Liver (tissue), 9 donors: ENCODE data around the gene HDAC10. TPM values are rescaled to one million over a fixed set of nuclear protein-coding genes. Genes with fewer than 3 reads are reported as not detected.

Source experiments
- DNase-seq: peaks from one replicate; pipeline ENCODE4 v3.0.0-alpha.2; 2017; ENCODE audit warnings: low spot score
- H3K27ac ChIP-seq, 2 donors: one replicate each; pipeline ENCODE4 v1.7.0; 2013; ENCODE audit warnings: inconsistent platforms in 2 of 2, low read length in 2 of 2, control low read depth in 1 of 2, low read depth in 1 of 2, mild to moderate bottlenecking in 1 of 2
- H3K27me3 ChIP-seq, 4 donors: one replicate each; pipeline versions ENCODE4 v1.6.1 to v1.7.0; 2013; ENCODE audit warnings: low read length in 3 of 4, inconsistent platforms in 1 of 4, mild to moderate bottlenecking in 1 of 4, moderate library complexity in 1 of 4; ENCODE audit not compliant: control insufficient read depth in 4 of 4, insufficient read depth in 4 of 4
- H3K36me3 ChIP-seq, 4 donors: one replicate each; pipeline versions ENCODE4 v1.6.1 to v1.7.0; 2013; ENCODE audit warnings: low read length in 3 of 4, mild to moderate bottlenecking in 3 of 4, low read depth in 1 of 4, moderate library complexity in 1 of 4; ENCODE audit not compliant: control insufficient read depth in 4 of 4, insufficient read depth in 3 of 4
- H3K4me1 ChIP-seq, 4 donors: one replicate each; pipeline versions ENCODE4 v1.6.1 to v1.7.0; 2013; ENCODE audit warnings: low read length in 3 of 4, mild to moderate bottlenecking in 3 of 4, moderate library complexity in 1 of 4; ENCODE audit not compliant: control insufficient read depth in 4 of 4, insufficient read depth in 4 of 4
- H3K4me3 ChIP-seq, 3 donors: one replicate each; pipeline versions ENCODE4 v1.6.1 to v1.7.0; 2013; ENCODE audit warnings: low read length in 3 of 3, control low read depth in 1 of 3, low read depth in 1 of 3, mild to moderate bottlenecking in 1 of 3
- H3K9ac ChIP-seq, 2 donors: one replicate each; pipeline ENCODE4 v1.7.0; 2013; ENCODE audit warnings: low read length in 2 of 2, mild to moderate bottlenecking in 2 of 2, moderate library complexity in 2 of 2, control low read depth in 1 of 2, low read depth in 1 of 2
- H3K9me3 ChIP-seq, 4 donors: one replicate each; pipeline versions ENCODE4 v1.6.1 to v1.7.0; 2013; ENCODE audit warnings: low read length in 3 of 4; ENCODE audit not compliant: control insufficient read depth in 4 of 4
- ATF3 ChIP-seq: IDR thresholded peaks from 2 replicates; pipeline ENCODE4 v1.6.1; 2016; ENCODE audit warnings: antibody characterized with exemption
- CTCF ChIP-seq: fragments of 150-350 bp; IDR thresholded peaks from 2 replicates; pipeline ENCODE4 v1.5.1; 2017; ENCODE audit warnings: improper control_type of control experiment, low read depth, low read length; ENCODE audit not compliant: missing input control
- EGR1 ChIP-seq, 2 donors: IDR thresholded peaks; 2 replicates each; pipeline ENCODE4 v1.6.1; 2016 to 2018; ENCODE audit warnings: antibody characterized with exemption in 2 of 2, low read depth in 2 of 2
- FOXA1 ChIP-seq: IDR thresholded peaks from 2 replicates; pipeline ENCODE4 v1.6.1; 2016; ENCODE audit warnings: antibody characterized with exemption
- FOXA2 ChIP-seq: IDR thresholded peaks from 2 replicates; pipeline ENCODE4 v1.6.1; 2016; ENCODE audit warnings: antibody characterized with exemption
- GABPA ChIP-seq, 2 donors: IDR thresholded peaks in 1 of 2; conservative IDR thresholded peaks in 1 of 2; 2 replicates each; pipeline ENCODE4 v1.6.1; 2016; ENCODE audit warnings: antibody characterized with exemption in 2 of 2, mild to moderate bottlenecking in 1 of 2, moderate library complexity in 1 of 2
- HNF4A ChIP-seq, 2 donors: conservative IDR thresholded peaks; 2 replicates each; pipeline ENCODE4 v1.6.1; 2016; ENCODE audit warnings: antibody characterized with exemption in 2 of 2, mild to moderate bottlenecking in 2 of 2
- HNF4G ChIP-seq: IDR thresholded peaks from 2 replicates; pipeline ENCODE4 v1.6.1; 2016; ENCODE audit warnings: antibody characterized with exemption
- JUND ChIP-seq, 2 donors: IDR thresholded peaks; 2 replicates each; pipeline ENCODE4 v1.6.1; 2016; ENCODE audit warnings: antibody characterized with exemption in 2 of 2
- MAX ChIP-seq: IDR thresholded peaks from 2 replicates; pipeline ENCODE4 v1.6.1; 2016; ENCODE audit warnings: antibody characterized with exemption
- NR2F2 ChIP-seq: IDR thresholded peaks from 2 replicates; pipeline ENCODE4 v1.6.1; 2016; ENCODE audit warnings: antibody characterized with exemption
- RAD21 ChIP-seq, 2 donors: IDR thresholded peaks; 2 replicates each; pipeline ENCODE4 v1.6.1; 2016; ENCODE audit warnings: antibody characterized with exemption in 2 of 2, mild to moderate bottlenecking in 2 of 2
- REST ChIP-seq: IDR thresholded peaks from 2 replicates; pipeline ENCODE4 v1.6.1; 2016; ENCODE audit warnings: antibody characterized with exemption, mild to moderate bottlenecking
- RXRA ChIP-seq, 2 donors: IDR thresholded peaks; 2 replicates each; pipeline ENCODE4 v1.6.1; 2017 to 2018; ENCODE audit warnings: antibody characterized with exemption in 2 of 2, mild to moderate bottlenecking in 1 of 2
- SP1 ChIP-seq: IDR thresholded peaks from 2 replicates; pipeline ENCODE4 v1.6.1; 2018; ENCODE audit warnings: antibody characterized with exemption, mild to moderate bottlenecking
- TAF1 ChIP-seq: conservative IDR thresholded peaks from 2 replicates; pipeline ENCODE4 v1.6.1; 2016; ENCODE audit warnings: antibody characterized with exemption, mild to moderate bottlenecking
- ZBTB33 ChIP-seq: IDR thresholded peaks from 2 replicates; pipeline ENCODE4 v1.6.1; 2016; ENCODE audit warnings: antibody characterized with exemption
- WGBS: extraction: QIAGEN DNeasy Blood & Tissue Kit; methylation state at CpG from one replicate; pipeline ENCODE4 v1.1.7; 2013; 5-methylcytosine and 5-hydroxymethylcytosine counted together
- polyA plus RNA-seq, 2 donors: library from polyadenylated mRNA; stranded (reverse) in 1 of 2; unstranded in 1 of 2; fragments of 200-250 nt in 1 of 2; fragments of >200 nt in 1 of 2; fragmentation: Nextera tagmentation in 1 of 2; extraction: Ambion mirVana in 1 of 2; gene quantifications; one replicate each; pipeline versions ENCODE4 v1.2.1 to v1.2.3, GENCODE V29; 2013 to 2015
- total RNA-seq, 2 donors: library from RNA; depleted of rRNA; stranded (reverse); fragments of >200 nt; gene quantifications; one replicate each; pipeline ENCODE4 v1.2.3, GENCODE V29; 2014
- donor health status: healthy.
- donor health status: healthy.
- donor health status: healthy.
- donor health status: healthy.
- donor health status: healthy.

The HDAC10 gene
- total and polyA plus RNA-seq, 4 donors, result 6.2 to 18.2 (median 13.6) TPM

GRCh38 chr22:50269573-50269969 is 18.5 kb upstream of the HDAC10 start:
- H3K9me3 ChIP-seq, result no peaks in the 10 kb centered on the region
- peaks cover 30 to 49% (median 33%) of the 10 kb centered on the region in 4 donors for H3K4me1 ChIP-seq
- WGBS, result 22% methylated on average over 18 of the region's 18 CpGs
- H3K9ac ChIP-seq, result no peak overlapping the region
- H3K4me3 ChIP-seq, result peak overlapping the region in 1 of 3 donors; percentile 61
- H3K36me3 ChIP-seq, result no peaks in the 10 kb centered on the region
- H3K27ac ChIP-seq, result no peak overlapping the region
- no peak for DNase-seq
- H3K27me3 ChIP-seq, result no peaks in the 10 kb centered on the region
- no peak for TF ChIP-seq FOXA1
- TF ChIP-seq SP1, result no peak
- TF ChIP-seq EGR1 (IDR thresholded peaks at IDR 0.05; ENCODE audit: low read depth in 2 of 2), result no peak
- TF ChIP-seq MAX, result no peak
- TF ChIP-seq NR2F2, result no peak
- no peak for TF ChIP-seq HNF4A (conservative IDR thresholded peaks at IDR 0.05)
- TF ChIP-seq RXRA (IDR thresholded peaks at IDR 0.05), result no peak
- TF ChIP-seq FOXA2, result no peak
- TF ChIP-seq CTCF, result no peak
- TF ChIP-seq GABPA (IDR thresholded peaks at IDR 0.05 in 1 of 2, conservative IDR thresholded peaks at IDR 0.05 in 1 of 2), result no peak
- TF ChIP-seq ATF3, result no peak
- TF ChIP-seq ZBTB33, result no peak
- TF ChIP-seq REST, result no peak
- TF ChIP-seq RAD21 (IDR thresholded peaks at IDR 0.05), result no peak

GRCh38 chr22:50268655-50269113 is 17.6 kb upstream of the HDAC10 start:
- Histone ChIP-seq H3K9me3 (no peaks in the 10 kb centered on the region), H3K4me1 (peaks cover 30 to 46% (median 33%) of the 10 kb centered on the region in 4 donors), H3K27ac (no peak overlapping the region), H3K36me3 (no peaks in the 10 kb centered on the region), H3K4me3 (no peak overlapping the region), H3K27me3 (no peaks in the 10 kb centered on the region), H3K9ac (no peak overlapping the region)
- DNase-seq, result no peak
- 49% methylated on average over 9 of the region's 9 CpGs for WGBS
- TF ChIP-seq JUND (IDR thresholded peaks at IDR 0.05), result no peak
- TF ChIP-seq EGR1 (IDR thresholded peaks at IDR 0.05; ENCODE audit: low read depth in 2 of 2), result no peak
- no peak for TF ChIP-seq REST
- no peak for TF ChIP-seq CTCF
- no peak for TF ChIP-seq FOXA1
- TF ChIP-seq RXRA (IDR thresholded peaks at IDR 0.05), result no peak
- TF ChIP-seq GABPA (IDR thresholded peaks at IDR 0.05 in 1 of 2, conservative IDR thresholded peaks at IDR 0.05 in 1 of 2), result no peak
- no peak for TF ChIP-seq FOXA2
- no peak for TF ChIP-seq TAF1
- no peak for TF ChIP-seq RAD21 (IDR thresholded peaks at IDR 0.05)
- TF ChIP-seq HNF4G, result no peak
- no peak for TF ChIP-seq ATF3
- no peak for TF ChIP-seq SP1
